ENCODE results near the gene CC2D1B.
A peak's percentile ranks its signal among the peaks of the same experiment; 100 is the strongest.
"Not testable (repeated sequence)": the region's sequence is repeated elsewhere in the genome, so short reads cannot be mapped to it uniquely, and the experiment has no call there.

The CC2D1B gene, protein sequence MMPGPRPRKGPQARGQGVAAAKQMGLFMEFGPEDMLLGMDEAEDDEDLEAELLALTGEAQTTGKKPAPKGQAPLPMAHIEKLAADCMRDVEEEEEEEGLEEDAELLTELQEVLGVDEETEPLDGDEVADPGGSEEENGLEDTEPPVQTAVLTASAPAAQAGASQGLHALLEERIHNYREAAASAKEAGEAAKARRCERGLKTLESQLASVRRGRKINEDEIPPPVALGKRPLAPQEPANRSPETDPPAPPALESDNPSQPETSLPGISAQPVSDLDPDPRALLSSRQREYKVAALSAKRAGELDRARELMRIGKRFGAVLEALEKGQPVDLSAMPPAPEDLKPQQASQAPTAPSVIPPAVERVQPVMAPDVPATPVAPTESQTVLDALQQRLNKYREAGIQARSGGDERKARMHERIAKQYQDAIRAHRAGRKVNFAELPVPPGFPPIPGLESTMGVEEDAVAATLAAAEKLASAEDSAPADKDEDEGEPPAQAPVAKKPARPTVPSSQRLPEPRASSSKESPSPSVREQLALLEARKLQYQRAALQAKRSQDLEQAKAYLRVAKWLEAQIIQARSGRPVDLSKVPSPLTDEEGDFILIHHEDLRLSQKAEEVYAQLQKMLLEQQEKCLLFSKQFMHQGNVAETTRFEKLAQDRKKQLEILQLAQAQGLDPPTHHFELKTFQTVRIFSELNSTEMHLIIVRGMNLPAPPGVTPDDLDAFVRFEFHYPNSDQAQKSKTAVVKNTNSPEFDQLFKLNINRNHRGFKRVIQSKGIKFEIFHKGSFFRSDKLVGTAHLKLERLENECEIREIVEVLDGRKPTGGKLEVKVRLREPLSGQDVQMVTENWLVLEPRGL

DNA sequence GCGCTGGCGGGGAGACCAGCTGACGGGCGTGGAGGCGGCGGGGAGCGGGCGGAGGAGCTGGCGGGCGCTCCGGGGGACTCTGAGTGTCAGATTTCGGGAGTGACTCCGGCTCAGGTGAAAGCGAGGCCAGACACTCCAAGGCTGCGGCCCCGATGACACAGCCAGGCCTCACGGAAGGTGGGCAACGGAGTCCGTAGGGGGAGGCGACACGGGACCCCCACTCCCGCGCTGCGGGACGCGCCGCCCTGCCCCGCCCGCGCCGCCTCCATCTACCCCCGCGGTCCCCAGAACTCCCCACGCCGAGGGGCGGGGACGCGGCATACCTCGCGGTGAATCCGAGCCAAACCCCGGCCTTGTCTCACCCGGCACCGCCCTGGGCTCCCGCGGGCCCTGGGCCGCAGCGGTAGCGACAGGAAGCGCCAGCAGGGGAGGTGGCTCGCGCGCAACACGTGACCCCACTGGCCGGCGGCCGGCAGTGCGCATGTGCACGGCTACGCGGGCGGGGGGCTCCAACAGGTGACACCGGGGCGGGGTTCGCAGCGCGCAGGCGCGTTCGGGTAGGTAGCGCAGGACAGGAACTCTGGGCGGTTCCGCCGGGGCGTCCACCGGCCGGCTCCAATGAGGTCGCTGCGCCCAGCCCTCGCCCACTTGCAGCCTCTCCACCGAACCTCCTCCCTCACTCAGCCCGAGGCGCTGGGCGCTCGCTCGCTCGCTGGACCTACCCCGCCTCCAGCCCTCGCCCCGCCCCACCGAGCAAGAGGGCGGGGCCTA, at the start of gene CC2D1B:
Gene CC2D1B (minus strand): TSS at position 460 of the 771 bp plus-strand sequence. CDS start 1,585 bp downstream, outside the sequence.
- peak; percentile 99 for DNase-seq (ENCODE audit: low read depth)

DNA sequence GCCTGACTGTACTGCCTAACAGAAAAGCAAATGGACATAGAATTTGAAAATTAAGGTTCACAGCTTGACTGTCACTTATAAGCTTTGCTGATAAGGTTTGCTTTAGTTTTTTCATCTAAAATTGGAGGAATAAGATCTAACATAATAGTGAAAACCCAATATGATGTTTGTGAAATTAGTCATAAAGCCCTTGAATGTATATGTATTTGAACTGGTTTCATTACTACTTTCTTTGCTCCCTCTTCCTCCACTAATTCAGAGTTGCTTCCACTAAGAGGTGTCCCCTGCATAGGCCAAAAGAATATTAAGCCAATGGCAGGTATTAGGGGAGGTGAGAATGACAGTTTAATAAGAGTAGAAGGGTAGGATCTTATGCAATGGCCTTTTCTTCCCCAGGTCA, 48.9 kb upstream of the CC2D1B start:
- DNase-seq (ENCODE audit: low read depth): no peak

DNA sequence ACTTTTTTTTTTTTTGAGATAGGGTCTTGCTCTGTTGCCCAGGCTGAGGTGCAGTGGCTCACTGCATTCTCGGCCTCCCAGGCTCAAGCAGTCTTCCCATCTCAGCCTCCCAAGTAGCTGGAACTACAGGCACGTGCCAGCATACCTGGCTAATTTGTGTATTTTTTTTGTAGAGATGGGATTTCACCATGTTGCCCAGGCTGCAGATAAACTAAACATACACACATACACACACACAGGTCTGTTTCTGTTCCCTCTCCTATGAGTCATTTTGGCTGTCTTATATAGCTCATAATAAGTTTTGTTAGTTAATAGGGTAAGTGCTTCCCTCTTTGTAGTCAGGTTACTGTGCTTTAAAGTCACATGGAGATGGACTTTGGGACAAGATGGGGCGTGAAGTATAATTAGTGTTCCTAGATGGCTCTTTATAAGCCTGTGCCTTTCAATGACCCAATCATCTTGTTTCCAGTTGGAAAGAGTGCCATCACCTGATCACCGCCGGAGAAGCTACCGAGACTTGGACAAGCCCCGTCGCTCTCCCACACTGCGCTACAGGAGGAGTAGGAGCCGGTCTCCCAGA, 47.5 kb upstream of the CC2D1B start:
- DNase-seq (ENCODE audit: low read depth): no peak

DNA sequence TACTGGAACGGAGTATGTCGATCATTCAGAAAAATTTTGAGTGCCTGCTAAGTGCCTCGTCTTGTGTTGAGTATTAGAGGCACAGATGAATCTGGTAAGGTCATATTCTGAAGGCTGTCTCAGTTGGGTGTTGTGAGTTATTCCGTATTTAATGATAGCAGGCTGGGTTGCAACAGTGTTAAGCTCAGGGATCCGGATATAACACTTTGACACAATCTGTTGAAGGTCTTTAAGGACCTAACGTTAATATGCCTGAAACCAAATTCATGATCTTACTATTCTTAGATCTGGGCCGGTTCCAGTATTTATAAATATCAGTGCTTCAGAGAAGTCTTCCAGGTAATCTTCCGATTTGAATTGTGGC, 39.0 kb upstream of the CC2D1B start:
- no peak for DNase-seq (ENCODE audit: low read depth)

DNA sequence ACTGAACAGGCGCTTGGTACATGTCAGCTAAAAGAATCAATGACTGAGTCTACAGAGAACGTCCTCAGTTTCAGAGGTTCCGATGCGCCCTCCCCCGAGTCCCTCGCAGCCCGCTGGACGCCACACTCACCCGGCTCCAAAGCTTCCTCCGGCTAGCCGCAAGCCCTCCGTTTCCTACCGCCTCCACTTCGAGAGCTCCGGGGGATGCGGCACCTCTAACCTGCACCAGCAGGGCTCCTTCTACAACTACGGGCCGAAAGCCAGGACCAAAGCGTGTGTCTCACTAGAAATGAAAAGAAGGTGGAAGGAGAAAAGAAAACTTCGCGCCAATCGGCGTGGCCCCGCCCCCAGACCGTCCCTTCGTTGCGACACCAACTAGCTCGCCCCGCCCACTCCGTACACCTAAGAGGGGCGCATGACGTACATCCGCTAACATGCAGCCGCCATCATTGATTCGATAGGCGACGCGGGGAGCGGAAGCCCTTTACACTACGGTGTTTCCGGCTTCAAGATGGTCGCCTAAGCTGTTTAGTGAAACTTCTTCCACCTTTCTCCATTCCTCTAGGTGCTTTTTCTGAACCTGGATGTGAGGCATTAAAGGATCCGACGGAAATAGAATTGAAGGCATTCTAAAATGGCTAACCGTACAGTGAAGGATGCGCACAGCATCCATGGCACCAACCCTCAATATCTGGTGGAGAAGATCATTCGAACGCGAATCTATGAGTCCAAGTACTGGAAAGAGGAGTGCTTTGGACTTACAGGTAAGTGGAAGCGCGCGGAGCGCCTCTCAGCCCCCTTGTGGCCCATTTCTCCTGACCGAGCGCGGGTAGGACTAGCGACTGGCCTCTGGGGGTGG, 38.3 kb upstream of the CC2D1B start, which contains the start of the genes ORC1 and PRPF38A:
Gene ORC1 (minus strand): TSS at position 308 of the 859 bp plus-strand sequence. CDS start 2,200 bp downstream, outside the sequence.
Gene PRPF38A (plus strand): TSS at position 487 of the 859 bp plus-strand sequence. CDS start 148 bp downstream, at position 635.
- DNase-seq (ENCODE audit: low read depth): peak; percentile 94

DNA sequence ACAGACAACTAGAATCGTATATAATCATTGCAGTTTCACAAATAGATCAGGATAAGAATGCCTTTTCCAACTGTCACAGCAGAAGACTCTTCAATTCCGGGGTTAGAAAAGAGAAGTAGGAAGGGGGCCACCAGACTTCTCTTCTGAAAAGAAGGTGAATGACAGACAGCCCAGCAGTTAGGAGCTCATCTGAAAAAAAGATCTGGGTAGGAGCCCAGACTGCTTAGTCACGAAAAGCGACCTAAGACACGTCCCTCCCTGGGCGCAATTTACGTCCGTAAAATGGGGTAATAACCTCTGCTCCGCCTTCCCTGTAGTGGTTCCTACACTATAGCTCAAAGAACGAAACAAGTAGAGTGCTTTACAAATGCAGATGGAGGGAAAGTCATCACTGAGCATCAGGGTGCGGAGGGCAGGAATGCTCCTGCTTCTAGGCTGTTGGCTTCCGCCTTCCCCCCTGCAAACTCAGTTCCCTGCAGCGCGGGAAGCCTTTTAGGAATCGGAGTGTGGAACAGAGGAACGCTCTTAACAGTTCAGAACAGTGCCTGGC, 37.6 kb upstream of the CC2D1B start:
- peak; percentile 38 for DNase-seq (ENCODE audit: low read depth)

DNA sequence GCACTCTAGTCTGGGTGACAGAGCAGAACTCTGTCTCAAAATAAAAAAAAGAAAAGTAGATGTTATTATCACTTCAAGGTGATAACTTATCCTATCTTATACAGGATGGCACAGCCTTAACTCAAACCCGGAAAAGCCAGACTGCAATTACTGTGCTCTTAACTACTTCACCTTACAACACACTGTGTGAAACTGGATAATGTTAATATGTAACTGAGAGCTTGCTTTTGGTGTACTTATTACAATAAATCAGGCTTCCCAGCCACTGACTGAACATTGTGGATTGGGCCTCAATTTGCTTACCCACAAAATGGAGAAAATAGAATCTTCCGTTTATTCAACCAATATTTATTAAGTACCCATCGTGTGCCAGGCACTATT, 36.8 kb upstream of the CC2D1B start:
- no peak for DNase-seq (ENCODE audit: low read depth)

DNA sequence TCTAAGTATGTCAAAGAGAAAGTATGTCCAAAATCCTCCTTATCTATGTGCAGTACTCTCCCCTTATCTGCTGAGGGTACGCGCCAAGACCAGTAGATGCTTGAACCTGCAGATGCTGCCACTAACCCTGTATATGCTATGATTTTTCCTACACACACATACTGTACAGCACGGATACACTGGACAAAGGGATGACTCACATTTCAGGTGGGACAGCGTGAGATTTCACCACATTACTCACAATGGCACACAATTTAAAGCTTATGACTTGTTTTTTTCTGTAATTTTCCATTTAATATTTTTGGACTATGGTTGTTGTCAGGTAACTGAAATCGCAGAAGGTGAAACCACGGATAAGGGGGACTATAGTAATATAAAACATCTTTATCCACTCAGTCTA, 34.1 kb upstream of the CC2D1B start:
- no peak for DNase-seq (ENCODE audit: low read depth)

DNA sequence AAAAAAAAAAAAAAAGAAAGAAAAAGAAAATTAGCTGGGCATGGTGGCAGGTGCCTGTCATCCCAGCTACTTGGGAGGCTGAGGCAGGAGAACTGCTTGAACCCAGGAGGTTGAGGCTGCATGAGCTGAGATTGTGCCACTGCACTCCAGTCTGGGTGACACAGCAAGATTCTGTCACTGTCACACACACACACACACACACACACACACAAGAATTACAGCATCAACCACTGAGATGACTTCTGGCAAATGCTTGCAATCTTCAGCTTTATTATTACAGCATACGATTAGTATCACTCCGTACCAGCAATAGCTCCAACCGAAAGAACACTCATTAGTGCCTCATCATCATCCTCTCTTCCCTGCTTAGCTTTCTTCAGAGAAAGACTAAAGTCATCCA, 33.6 kb upstream of the CC2D1B start:
- no peak for DNase-seq (ENCODE audit: low read depth)

DNA sequence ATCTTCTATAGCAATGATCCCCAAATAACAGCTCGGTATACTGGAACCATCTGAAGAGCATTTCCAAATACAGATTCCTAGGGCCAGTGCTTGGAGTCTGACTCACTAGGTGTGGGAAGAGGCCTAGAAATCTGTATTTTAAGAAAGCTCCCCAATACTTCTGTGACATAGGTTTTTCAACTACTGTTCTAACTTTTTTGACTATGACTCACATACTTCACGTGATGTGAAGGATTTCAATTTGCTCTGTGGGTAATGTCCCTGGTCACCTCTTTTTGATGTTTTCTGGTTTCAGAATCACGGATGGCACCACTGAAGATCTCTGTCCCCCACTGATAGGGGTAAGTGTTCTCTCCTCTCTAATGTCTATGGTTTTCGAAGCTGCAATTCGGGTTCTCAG, 27.2 kb upstream of the CC2D1B start:
- no peak for DNase-seq (ENCODE audit: low read depth)

DNA sequence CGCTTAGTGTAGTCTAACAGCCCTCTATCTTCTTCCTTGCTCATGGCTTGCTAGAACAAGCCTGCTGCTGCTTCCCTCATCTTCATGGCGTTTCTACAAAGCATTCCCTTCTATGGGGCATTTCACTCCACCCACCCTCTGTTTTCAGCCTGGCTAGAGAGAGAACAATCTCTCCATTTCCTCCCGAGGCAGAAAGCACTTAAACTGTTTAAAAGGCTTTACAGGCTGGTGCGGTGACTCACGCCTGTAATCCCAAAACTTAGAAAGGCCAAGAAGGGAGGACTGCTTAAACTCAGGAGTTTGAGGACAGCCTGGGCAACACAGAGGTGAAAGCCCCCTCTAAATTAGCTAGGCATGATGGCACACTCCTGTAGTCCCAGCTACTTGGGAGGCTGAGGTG, 20.5 kb upstream of the CC2D1B start:
- no peak for DNase-seq (ENCODE audit: low read depth)

DNA sequence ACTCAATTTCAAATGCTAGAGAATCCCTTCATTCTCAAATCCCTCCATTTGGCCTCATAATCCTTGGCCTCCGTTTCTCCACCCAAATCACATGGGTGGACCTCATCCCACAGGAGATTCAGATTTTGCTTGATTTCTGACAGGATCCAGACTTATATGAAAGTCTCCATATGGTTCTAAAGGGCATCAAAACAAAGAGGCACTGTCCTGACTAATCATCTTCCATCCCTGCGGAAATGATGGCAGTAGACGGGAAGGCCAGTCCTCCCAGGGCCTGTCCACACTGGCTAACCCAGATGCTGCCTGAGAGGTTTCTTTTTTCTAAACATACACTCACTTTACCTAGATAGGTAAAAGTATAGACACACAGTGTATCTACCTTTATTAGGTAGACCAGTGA, 19.4 kb upstream of the CC2D1B start:
- no peak for DNase-seq (ENCODE audit: low read depth)

DNA sequence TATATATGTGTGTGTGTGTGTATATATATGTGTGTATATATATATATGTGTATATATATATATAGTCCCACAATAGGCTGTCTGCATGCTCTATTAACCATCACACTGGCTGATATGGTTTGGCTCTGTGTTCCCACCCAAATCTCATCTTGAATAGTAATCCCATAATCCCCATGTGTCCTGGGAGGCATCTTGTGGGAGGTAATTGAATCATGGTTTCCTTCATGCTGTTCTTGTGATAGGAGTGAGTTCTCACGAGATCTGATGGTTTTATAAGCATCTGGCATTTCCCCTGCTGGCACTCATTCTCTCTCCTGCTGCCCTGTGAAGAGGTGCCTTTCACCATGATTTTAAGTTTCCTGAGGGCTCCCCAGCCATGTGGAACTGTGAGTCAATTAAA, 3.8 kb upstream of the CC2D1B start:
- DNase-seq (ENCODE audit: low read depth): not testable (repeated sequence)

DNA sequence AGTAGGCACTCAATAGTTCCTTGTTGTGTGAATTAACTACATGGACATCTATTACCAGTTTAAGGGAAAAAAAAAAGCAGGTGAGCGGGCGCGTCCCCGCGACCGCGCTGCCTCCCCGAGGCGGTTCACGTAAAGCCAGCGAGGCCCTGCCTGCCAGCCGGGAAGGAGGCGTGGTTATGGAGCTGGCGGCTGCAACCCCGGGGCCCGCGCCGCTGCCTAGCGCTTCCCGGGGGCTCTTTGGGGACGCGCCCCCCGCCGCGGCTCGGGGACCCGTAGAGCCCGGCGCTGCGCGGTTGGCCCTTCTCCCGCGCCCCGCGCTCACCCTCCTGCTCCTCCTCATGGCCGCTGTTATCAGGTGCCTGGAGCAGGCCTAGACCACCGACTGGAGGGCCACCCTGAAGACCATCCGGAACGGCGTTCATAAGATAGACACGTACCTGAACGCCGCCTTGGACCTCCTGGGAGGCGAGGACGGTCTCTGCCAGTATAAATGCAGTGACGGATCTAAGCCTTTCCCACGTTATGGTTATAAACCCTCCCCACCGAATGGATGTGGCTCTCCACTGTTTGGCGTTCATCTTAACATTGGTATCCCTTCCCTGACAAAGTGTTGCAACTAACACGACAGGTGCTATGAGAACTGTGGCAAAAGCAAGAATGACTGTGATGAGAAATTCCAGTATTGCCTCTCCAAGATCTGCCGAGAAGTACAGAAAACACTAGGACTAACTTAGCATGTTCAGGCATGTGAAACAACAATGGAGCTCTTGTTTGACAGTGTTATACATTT, 2.6 kb upstream of the CC2D1B start:
- DNase-seq (ENCODE audit: low read depth): peak; percentile 56

DNA sequence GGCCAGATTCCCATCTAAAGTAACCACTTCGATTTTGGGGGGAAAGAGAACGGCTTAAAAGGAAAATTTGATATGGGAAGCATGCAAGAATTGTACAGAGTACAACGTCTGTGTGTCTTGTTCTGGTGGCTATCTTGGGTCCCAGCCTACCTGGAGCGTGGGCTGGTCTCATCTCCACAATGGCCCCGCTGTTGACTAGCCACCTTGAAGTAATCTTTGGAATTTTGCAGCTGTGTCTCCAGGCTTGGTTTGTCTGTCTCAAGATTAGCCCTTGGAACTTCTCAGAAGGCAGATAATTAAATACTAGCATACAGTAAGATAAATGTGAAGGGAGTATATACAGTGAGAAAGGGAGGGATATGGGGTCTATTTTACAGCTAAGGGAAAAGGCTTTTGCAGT, 1.3 kb upstream of the CC2D1B start:
- no peak for DNase-seq (ENCODE audit: low read depth)

DNA sequence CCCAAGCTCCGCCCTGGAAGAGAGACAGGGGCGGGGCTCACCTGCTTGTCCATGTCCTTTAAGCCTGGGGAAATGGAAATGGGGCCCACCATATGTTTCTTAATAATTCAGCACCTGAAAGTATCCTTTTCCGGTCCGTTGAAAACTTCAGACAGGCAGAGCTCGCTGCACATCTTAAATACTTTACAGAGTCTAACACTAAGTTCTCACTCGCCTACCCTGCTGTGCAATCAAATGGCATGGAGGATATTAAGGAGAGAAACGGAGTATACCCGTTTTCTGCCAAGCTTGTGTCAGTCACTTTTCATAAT, 467 bp upstream of the CC2D1B start:
- DNase-seq (ENCODE audit: low read depth): no peak

DNA sequence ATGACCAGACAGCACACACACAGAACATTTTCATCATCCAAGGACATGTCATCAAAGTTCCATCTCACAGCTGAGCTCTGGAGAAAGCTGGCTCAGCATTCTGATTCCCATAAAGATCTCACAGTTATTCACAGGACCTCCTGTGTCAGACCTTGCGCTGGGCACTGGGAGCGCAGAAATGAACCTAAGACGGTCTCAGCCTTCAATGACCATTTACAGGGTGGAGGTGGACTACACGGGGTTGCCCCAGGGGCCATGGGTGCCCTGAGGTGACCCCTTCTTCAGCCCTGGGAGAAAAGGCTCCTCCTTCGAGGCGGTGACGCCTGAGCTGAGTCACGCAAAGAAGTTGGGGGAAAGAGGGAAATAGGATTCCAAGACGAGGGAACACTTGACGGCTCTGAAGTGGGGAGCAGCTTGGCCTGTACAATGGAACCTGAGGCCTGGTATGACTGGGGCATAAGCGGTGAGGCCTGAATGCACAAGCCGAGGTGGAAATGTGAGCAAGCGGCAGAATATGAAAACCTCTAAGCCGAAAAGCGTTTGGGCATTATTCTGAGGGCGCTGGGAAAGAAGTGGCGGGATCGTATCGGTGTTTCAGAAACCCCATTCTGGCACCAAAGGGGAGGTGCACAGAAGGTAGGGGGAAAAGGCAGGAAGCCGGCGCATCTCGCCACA, 797 bp downstream of the CC2D1B start:
- peak; percentile 8 for DNase-seq (ENCODE audit: low read depth)

DNA sequence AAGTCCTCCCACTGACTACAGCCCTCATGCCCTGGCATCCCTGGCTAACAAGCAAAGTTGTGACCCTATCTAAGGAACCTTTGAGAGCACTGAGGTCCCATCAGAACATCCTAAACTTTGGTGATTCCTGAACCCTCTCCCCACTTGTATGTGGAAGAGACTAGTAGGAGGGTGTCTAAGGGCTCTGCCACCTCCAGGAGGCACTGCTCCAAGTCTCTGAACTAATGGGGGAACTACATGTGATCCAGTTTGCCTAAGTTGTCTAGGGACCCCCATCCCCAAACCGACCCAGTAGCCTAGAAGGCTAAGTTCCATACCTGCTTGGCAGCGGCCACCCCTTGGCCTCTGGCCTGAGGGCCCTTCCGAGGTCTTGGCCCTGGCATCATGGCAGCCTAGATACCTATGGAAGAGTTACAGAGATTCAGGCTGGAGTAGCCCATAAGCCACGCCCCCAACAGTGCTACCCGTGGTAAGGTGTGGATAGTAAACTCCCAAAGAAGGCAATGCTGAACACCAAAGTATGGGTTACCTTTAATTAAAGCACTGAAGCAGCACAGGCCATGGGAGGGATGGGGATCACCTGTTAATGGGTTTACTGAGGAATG, 1.7 kb downstream of the CC2D1B start:
- DNase-seq (ENCODE audit: low read depth): no peak

DNA sequence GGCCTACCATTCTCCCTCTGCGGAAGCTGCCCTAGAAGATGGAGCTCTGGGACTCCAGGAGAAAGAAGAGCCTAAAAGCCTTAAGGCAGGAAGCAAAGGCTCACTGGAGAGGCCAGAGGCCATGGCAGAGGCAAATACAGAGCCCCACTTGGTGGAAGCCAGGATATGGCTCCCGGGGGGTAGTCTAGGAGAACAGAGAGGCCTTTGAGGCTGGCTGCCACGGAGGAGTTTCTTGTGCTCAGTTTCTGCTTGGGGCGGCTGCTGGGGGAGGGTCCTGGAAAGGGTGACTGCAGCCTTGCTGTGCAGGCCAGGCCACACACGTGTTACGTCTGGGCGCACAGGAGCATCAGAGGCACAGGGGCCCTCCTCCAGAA, 5.4 kb downstream of the CC2D1B start:
- DNase-seq (ENCODE audit: low read depth): no peak
